Peyer's patch (tissue), 4 donors: ENCODE measurements around the gene TBC1D9B.

Source experiments
- CTCF ChIP-seq, 6 experiments: fragments of 450-650 bp in 4 of 6; fragments of 200-600 bp in 2 of 6; sonication (generic) in 1 of 6; IDR thresholded peaks; one replicate each; pipeline ENCODE4 v1.5.1; 2017 to 2019; ENCODE audit warnings: antibody characterized with exemption in 6 of 6, mild to moderate bottlenecking in 3 of 6, moderate library complexity in 1 of 6
- POLR2A ChIP-seq, 2 donors: fragments of 450-650 bp; IDR thresholded peaks; one replicate each; pipeline ENCODE4 v1.5.1; 2017; ENCODE audit warnings: antibody characterized with exemption in 2 of 2, mild to moderate bottlenecking in 2 of 2, moderate library complexity in 2 of 2

GRCh38 chr5:179812997-179813607 lies 94.6 kb downstream of the TBC1D9B start:
- no peak for TF ChIP-seq CTCF (IDR thresholded peaks at IDR 0.05)
- no peak for TF ChIP-seq POLR2A (IDR thresholded peaks at IDR 0.05)
